AG04450 (cell line): ENCODE data around the gene RPL11. TPM values are rescaled to one million over a fixed set of nuclear protein-coding genes. Genes with fewer than 3 reads are reported as not detected.
"Not testable (repeated sequence)": the region's sequence is repeated elsewhere in the genome, so short reads cannot be mapped to it uniquely, and the experiment has no call there.

Source experiments
- CTCF ChIA-PET: fragments of 300-600, 350-600 bp; formaldehyde crosslinking; extraction: SDS; loops from one replicate; lab custom pipeline; 2022; ENCODE audit warnings: antibody characterized with exemption, inconsistent platforms; lab: Charles Lee
- POLR2A ChIA-PET: fragments of 350-600 bp; formaldehyde crosslinking; extraction: SDS; loops from one replicate; lab custom pipeline; 2021; ENCODE audit warnings: antibody characterized with exemption, inconsistent platforms; lab: Yijun Ruan, JAX
- DNase-seq: peaks from one replicate; pipeline ENCODE4 v3.0.0-alpha.2; 2011; ENCODE audit warnings: low read depth, low spot score
- H3K27ac ChIP-seq: one replicate; pipeline ENCODE4 v1.5.1; 2012; ENCODE audit warnings: low read depth, low read length, control low read depth
- H3K27me3 ChIP-seq: one replicate; pipeline ENCODE4 v1.6.0; 2012; ENCODE audit warnings: low read length; ENCODE audit not compliant: control insufficient read depth, insufficient read depth
- H3K4me3 ChIP-seq: 2 replicates; pipeline ENCODE4 v1.5.1; 2011; ENCODE audit warnings: mild to moderate bottlenecking, low read depth, low read length, control low read depth
- H3K9me3 ChIP-seq: 2 replicates; pipeline ENCODE4 v1.5.1; 2012; ENCODE audit warnings: low read length; ENCODE audit not compliant: control insufficient read depth, insufficient read depth
- polyA plus RNA-seq: library from polyadenylated mRNA; depleted of rRNA; stranded (reverse); fragments of >200 nt; gene quantifications from 2 replicates; pipeline ENCODE4 v1.2.3, GENCODE V29; 2011
- TF ChIP-seq, protein P1 (sequence below): IDR thresholded peaks from 2 replicates; pipeline ENCODE4 v1.5.1; 2011; ENCODE audit warnings: low read depth, low read length, control low read depth, inconsistent platforms

Gene RPL11
- polyA plus RNA-seq, 1 experiment, result 2,055 TPM

DNA sequence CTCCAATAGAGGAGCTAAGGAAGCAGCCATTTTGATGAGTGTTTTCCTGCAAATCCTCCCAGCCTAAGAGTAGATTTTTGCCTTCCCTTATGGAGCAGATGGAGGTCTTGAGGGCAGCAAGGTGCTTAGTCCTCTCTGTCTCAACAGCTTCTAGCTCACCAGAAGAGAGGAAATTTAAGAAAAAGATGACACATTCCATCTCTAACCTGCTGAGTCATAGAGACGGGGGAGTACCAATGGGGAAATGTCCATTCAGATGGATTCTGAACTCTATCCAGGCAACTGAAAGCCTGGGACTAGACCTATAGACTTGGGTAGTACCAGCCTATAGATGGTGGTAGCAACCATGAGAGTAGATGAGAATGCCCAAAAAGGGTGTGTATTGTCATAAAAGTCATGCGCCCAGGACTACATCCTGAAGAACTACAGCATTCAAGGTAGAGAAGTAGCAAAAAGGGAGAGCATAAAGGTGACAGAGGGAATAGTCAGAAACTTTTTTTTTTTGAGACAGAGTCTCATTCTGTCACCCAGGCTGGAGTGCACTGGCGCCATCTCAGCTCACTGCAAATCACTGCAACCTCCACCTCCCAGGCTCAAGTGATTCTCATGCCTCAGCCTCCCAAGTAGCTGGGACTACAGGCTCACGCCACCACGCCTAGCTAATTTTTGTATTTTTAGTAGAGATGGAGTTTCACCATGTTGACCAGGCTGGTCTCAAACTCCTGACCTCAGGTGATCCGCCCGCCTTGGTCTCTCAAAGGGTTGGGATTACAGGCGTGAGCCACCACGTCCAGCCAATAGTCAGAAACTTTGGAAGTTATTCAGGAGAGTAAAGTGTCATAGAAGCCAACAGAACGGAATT, 41.0 kb downstream of the RPL11 start:
- CTCF ChIA-PET, result no interaction called here

DNA sequence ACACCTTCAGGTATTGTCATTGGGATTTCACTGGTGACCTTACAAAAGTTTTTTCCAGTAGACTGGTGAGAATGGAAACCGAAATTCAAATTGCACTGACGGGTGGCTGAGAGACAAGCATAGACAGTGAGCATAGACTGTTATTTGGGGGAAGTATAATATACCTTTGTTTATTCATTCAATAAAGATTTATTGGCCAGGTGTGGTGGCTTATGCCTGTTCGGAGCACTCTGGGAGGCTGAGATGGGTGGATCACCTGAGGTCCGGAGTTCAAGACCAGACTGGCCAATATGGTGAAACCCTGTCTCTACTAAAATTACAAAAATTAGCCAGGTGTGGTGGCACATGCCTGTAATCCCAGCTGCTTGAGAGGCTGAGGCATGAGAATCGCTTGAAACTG, 41.7 kb downstream of the RPL11 start:
- H3K27ac ChIP-seq, H3K9me3 ChIP-seq, POLR2A ChIA-PET, H3K4me3 ChIP-seq, DNase-seq, CTCF ChIA-PET, H3K27me3 ChIP-seq: not testable (repeated sequence)

More for the DNA sequence above, 41.0 kb downstream of the RPL11 start:
- Histone ChIP-seq H3K4me3 (no peak overlapping the region), H3K27me3 (no peaks in the 10 kb centered on the region), H3K9me3 (no peaks in the 10 kb centered on the region), H3K27ac (peak overlapping the region; percentile 31)
- no peak for DNase-seq
- TF ChIP-seq, protein P1, sequence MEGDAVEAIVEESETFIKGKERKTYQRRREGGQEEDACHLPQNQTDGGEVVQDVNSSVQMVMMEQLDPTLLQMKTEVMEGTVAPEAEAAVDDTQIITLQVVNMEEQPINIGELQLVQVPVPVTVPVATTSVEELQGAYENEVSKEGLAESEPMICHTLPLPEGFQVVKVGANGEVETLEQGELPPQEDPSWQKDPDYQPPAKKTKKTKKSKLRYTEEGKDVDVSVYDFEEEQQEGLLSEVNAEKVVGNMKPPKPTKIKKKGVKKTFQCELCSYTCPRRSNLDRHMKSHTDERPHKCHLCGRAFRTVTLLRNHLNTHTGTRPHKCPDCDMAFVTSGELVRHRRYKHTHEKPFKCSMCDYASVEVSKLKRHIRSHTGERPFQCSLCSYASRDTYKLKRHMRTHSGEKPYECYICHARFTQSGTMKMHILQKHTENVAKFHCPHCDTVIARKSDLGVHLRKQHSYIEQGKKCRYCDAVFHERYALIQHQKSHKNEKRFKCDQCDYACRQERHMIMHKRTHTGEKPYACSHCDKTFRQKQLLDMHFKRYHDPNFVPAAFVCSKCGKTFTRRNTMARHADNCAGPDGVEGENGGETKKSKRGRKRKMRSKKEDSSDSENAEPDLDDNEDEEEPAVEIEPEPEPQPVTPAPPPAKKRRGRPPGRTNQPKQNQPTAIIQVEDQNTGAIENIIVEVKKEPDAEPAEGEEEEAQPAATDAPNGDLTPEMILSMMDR, result no peak
- POLR2A ChIA-PET, result no interaction called here

DNA sequence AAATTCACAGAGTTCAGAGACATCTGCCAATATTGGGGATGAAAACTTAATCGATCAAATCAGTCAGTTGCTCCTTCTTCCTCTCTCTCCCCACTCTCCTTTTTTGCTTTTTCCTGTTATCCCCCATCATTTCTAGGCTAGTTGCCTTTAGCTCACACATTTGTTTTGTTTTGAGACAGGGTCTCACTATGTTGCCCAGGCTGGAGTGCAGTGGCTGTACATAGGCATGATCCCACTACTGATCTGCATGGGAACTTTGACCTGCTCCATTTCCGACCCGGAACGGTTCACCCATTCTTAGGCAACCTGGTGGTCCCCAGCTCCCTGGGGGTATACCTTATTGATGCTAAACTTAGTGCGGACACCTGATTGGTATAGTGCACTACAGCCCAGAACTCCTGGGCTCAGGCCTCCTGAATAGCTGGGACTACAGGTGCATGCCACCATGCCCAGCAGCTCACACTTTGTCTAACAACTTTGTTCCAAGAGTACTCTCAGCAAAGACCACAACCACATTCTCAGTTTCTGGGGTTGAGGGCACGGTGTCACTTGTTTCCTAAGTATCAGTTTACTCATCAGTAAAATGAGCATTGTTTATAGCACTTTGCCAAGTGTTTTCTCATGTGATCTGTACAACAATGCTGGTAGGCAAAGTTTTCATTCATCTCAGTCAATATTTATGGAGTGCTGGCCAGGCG, 45.0 kb downstream of the RPL11 start:
- no peaks in the 10 kb centered on the region for H3K27me3 ChIP-seq
- DNase-seq, result no peak
- no peak overlapping the region for H3K4me3 ChIP-seq
- POLR2A ChIA-PET, result interaction anchor here (0.6 to 0.9 kb wide), 2 partner anchors 45 to 102 kb away, joined by 3 to 4 read pairs; partner anchors contain the start of gene RPL11
- CTCF ChIA-PET, result interaction anchor here (1.2 to 2.1 kb wide), 2 partner anchors 9 to 36 kb away, joined by 3 to 12 read pairs; no protein-coding TSS in a partner anchor
- H3K9me3 ChIP-seq, result no peaks in the 10 kb centered on the region
- TF ChIP-seq, protein P1, result no peak
- H3K27ac ChIP-seq, result no peak overlapping the region

DNA sequence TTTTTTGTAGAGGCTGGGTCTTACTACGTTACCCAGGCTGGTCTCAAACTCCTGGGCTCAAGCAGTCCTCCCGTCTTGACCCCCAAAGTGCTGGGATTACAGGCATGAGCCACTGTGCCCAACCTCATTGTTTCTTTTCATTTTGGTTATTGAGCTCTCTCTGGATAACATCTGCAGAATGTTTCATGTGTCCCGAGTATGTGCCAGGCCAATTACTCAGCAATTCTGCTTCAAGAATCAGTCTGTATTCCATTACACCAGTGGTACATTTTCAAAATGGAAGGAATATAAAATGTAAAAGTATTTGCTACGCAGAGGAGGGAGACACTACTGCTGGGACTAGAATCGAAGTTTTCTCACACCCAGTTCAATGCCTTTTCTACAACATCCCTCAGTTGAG, 50.0 kb downstream of the RPL11 start:
- H3K27ac ChIP-seq, result no peak overlapping the region
- CTCF ChIA-PET, result no interaction called here
- no peaks in the 10 kb centered on the region for H3K9me3 ChIP-seq
- no peak overlapping the region for H3K4me3 ChIP-seq
- TF ChIP-seq, protein P1, result no peak
- POLR2A ChIA-PET, result no interaction called here
- no peaks in the 10 kb centered on the region for H3K27me3 ChIP-seq
- no peak for DNase-seq

DNA sequence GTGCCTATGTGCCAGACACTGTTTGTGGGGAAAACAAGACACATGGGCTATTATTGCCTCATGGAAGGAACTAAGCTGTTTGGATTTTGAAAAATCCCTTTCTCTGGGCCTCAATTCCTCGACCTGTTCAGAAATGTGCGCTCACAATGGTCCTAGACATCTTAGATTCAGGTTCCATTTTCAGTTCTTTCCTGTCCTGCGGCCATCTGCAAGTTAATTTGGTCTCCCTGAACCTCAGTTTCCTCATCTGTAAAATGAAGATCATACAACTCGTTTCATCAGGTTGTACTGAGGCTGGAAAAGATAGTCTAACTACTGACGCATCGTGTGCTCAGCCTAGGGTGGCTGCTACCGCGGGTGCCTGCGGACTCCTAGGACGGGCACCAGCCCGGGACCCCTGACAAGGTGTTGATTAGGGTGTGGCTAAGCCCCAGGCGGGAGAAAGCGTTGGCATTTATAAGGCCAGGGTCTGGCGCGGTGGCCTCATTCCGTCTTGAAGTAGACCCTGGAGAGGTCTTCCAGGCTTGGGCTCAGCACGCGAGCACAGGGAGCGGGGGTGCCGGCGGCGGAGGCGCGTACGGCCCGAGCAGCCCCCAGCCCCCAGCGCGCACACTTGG, 51.2 kb downstream of the RPL11 start:
- peak overlapping the region; percentile 78 for H3K4me3 ChIP-seq
- H3K27me3 ChIP-seq, result no peaks in the 10 kb centered on the region
- POLR2A ChIA-PET, result interaction anchor here (0.5 to 1.0 kb wide), 4 partner anchors 29 to 156 kb away, joined by 3 to 7 read pairs (median 4); partner anchors contain the start of gene RPL11
- TF ChIP-seq, protein P1, result no peak
- H3K9me3 ChIP-seq, result no peaks in the 10 kb centered on the region
- CTCF ChIA-PET, result no interaction called here
- peak overlapping the region; percentile 61 for H3K27ac ChIP-seq
- no peak for DNase-seq
